Endothelial cell of umbilical vein (primary cell): ENCODE results near the gene FLRT2.

ENCODE experiments used
- EZH2 ChIP-seq: IDR thresholded peaks from 2 replicates; pipeline ENCODE4 v1.6.1; 2012; ENCODE audit warnings: borderline replicate concordance, low read depth, mild to moderate bottlenecking, moderate library complexity, low read length, inconsistent platforms; ENCODE audit not compliant: severe bottlenecking
- FOS ChIP-seq: IDR thresholded peaks from 2 replicates; pipeline ENCODE4 v1.6.1; 2011; ENCODE audit warnings: mild to moderate bottlenecking, low read length, moderate library complexity, borderline replicate concordance; ENCODE audit not compliant: insufficient read depth
- JUN ChIP-seq: IDR thresholded peaks from 2 replicates; pipeline ENCODE4 v1.6.1; 2011; ENCODE audit warnings: borderline replicate concordance, low read depth; ENCODE audit not compliant: insufficient read length, insufficient read depth
- MYC ChIP-seq: IDR thresholded peaks from one replicate; pipeline ENCODE4 v1.6.1; 2011; ENCODE audit warnings: mild to moderate bottlenecking, low read depth, low read length
- POLR2A ChIP-seq: IDR thresholded peaks from 2 replicates; pipeline ENCODE4 v1.6.1; 2012; ENCODE audit warnings: low read depth, mild to moderate bottlenecking, control low read depth, low read length
- POLR2AphosphoS5 ChIP-seq: IDR thresholded peaks from 2 replicates; pipeline ENCODE4 v1.6.1; 2012; ENCODE audit warnings: low read depth, mild to moderate bottlenecking, control low read depth, low read length, moderate library complexity; ENCODE audit not compliant: insufficient read depth
- TF ChIP-seq, protein P1 (sequence below), 2 donors: IDR thresholded peaks; 1 replicate in 1 of 2; 2 replicates in 1 of 2; pipeline ENCODE4 v1.5.1; 2011; ENCODE audit warnings: low read length in 2 of 2, mild to moderate bottlenecking in 2 of 2, moderate library complexity in 2 of 2, control low read depth in 1 of 2, inconsistent platforms in 1 of 2, low read depth in 1 of 2; ENCODE audit not compliant: insufficient read depth in 1 of 2; ENCODE audit errors: extremely low read depth in 1 of 2
- TF ChIP-seq, protein P2 (sequence below): IDR thresholded peaks from 2 replicates; pipeline ENCODE4 v1.6.1; 2011; ENCODE audit not compliant: insufficient read depth, insufficient read length

DNA sequence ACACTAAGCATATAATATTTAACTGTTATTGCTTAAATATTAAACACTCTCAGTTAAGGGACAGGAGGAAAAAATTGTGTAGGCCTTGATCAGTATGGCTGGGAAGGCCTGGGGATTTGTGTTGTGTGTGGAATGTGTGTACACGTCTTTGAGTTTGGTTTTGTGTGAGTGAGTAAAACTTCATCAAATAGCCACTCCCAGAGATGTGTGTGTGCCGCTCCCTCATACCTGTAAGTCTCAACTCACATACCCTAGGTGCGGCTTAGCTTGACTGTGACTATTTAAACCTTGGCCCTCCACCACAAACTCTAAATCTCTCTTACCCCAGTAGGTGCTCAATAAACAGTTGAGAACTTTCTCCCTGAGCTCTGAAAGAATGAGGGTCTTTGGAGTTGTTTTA lies 64.3 kb downstream of the FLRT2 start:
- TF ChIP-seq, protein P1, sequence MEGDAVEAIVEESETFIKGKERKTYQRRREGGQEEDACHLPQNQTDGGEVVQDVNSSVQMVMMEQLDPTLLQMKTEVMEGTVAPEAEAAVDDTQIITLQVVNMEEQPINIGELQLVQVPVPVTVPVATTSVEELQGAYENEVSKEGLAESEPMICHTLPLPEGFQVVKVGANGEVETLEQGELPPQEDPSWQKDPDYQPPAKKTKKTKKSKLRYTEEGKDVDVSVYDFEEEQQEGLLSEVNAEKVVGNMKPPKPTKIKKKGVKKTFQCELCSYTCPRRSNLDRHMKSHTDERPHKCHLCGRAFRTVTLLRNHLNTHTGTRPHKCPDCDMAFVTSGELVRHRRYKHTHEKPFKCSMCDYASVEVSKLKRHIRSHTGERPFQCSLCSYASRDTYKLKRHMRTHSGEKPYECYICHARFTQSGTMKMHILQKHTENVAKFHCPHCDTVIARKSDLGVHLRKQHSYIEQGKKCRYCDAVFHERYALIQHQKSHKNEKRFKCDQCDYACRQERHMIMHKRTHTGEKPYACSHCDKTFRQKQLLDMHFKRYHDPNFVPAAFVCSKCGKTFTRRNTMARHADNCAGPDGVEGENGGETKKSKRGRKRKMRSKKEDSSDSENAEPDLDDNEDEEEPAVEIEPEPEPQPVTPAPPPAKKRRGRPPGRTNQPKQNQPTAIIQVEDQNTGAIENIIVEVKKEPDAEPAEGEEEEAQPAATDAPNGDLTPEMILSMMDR (IDR thresholded peaks at IDR 0.05; ENCODE audit: extremely low read depth in 1 of 2, insufficient read depth in 1 of 2, low read depth in 1 of 2, low read length in 2 of 2): no peak
- no peak for TF ChIP-seq POLR2A
- no peak for TF ChIP-seq MYC
- TF ChIP-seq JUN: no peak
- TF ChIP-seq POLR2AphosphoS5: no peak
- TF ChIP-seq EZH2: no peak
- TF ChIP-seq, protein P2, sequence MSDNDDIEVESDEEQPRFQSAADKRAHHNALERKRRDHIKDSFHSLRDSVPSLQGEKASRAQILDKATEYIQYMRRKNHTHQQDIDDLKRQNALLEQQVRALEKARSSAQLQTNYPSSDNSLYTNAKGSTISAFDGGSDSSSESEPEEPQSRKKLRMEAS: no peak
- no peak for TF ChIP-seq FOS
